ENCODE results near the gene RAB19.
A peak's percentile ranks its signal among the peaks of the same experiment; 100 is the strongest.

RAB19 gene

DNA sequence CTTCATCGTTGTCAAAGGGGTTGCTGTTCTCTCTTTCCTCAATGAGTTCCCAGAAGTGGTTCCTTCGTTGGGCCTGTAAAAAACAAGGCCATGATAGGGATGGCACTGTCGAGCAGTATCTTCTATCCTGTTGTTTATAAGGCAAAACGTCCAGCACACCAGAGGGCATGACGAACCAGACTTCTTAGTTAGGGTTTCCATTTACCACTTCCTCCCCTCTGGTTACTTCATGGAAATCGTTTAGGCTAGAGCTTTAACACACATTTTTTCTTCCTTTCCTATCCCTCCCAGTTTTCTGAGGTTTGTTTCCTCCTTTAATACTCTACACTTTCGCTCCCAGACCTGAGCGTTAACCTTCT is 50.8 kb downstream of the RAB19 start:
- DNase-seq = no peak

DNA sequence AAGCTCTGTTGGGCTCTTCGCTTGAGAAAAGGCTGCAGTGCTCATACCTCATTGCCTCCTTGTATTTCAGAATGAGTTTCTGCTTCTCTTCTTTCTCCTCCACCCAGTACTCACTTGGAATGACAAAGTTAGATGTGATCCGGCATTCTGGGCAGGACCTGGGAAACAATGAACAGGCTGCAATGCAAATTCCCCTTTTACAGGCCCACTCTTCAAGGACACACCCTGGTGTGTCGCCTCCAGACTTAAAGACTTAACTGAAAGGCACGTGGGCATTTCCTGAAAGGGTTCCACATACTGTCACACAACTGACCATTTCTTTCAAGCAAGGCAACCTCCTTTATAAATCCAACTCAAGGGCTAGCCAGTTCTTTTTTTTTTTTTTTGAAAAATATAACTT is 51.9 kb downstream of the RAB19 start:
- no peak for DNase-seq

DNA sequence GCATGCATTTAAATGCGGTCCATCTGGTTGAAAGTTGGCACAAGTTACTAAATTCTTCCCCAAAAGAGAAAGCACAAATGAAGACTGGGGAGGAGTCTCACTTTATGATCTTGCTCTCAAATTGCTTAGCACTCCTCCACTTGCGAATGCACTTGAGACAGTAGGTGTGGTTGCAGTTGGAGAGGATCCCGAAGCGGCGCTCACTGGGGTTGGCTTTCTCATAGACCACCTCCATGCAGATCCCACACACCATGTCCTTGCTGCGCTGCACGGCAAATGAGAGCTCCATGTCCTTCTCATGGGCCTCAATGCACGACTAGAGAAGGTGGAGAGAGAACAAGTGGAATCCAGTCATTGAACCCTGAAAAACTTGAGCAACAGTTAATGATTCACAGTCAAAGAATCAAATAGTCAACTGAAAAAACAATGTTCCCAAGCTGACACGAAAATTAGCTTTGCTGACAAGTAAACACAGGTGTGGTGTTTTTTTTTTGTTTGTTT is 52.7 kb downstream of the RAB19 start:
- no peak for DNase-seq

DNA sequence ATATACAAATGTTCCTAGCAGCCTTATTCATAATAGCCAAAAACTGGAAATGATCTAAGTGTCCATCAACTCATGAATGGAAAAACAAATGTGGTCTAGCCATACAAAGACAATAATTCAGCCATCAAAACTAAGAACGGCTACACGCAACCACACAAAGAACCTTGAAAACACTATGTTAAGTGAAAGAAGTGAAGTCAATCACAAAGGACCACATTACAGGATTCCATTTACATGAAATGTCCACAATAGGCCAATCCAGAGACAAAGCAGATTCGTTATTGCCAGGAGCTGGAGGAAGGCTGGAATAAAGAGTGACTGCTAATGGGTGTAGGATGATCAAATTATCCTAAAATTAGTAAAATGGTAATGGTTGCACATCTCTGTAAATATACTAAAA is 54.3 kb downstream of the RAB19 start:
- no peak for DNase-seq

DNA sequence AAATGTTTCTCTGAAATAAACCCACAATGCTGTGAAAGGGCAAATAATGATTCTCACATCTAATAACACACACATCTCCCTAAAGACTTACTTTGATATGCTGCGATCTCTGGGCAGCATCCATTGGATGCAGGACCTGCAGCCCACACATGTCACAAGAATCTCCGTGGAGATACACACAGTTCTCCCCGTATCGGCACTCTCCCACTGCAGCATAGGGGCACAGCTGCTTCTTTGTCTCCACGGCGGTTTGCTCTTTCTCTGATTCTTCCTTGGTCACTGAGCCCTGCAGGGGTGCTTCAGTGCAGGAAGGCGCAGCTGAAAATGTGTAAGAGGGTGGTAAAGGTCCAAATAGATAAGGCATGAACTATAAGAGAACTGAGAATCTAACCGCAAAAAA is 55.1 kb downstream of the RAB19 start:
- DNase-seq = no peak

DNA sequence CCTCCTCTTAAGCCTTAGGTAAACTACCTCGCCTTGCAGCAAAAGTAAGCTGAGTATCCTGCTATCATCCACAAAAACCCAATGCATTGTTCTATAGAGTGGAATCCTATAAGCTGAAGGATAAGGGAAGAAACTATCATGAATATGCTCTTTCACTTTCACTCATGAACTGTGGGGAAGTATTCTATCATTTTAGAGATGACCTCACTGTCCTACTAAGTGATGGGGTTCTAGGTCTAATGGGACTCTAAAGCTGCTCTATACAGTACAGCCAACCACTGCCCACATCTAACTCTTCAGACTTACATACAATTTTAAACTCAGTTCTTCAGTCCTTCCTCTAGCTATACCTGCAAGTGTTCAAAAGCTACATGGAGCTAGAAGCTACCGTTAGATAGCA is 59.3 kb downstream of the RAB19 start:
- no peak for DNase-seq

DNA sequence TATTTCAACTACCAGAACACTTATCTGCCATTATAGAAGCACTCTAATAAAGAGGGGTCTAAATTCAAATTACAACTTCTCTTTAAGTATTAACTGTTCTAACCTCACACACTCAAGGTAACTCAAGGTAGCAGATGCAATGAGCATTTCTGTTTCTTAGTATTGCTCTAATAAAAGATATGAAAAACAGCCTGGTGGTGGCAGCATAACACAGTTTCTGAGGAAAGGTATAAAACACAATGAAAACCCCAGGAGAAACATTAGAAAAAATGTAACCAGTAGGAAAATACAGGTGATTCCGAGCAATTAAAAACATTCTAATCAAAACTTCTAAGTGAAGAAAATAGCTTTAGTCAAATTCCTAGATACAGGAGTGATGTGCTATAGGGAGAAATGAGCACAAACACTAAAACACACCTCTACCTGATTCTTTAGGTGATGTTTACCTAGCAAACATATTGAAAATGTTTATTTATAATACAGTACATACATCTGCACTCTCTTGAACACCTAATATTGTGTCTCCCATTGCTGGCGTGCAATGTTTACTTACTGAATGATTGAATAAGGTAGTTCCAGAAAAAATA is 72.0 kb downstream of the RAB19 start:
- DNase-seq = peak; percentile 67

DNA sequence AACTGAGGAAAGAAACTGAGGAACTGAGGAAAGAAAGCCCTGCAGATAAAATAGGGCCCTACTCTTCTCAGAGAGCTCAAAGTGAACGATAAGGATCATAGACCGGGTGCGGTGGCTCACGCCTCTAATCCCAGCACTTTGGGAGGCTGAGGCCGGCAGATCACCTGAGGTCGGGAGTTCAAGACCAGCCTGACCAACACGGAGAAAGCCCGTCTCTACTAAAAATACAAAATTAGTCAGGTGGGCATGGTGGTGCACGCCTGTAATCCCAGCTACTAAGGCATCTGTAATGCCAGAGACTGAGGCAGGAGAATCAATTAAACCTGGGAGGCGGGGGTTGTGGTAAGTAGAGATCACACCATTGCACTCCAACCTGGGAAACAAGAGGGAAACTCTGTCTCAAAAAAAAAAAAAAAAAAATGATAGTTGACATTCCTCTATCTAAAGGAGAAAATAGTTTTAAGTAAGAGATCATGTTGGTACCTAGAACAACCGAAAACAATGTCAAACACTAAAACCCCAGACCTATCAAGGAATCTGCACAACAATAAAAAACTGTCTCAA is 72.9 kb downstream of the RAB19 start:
- no peak for DNase-seq
